Stomach (tissue), 9 donors: Measurements from ENCODE around the gene SLC16A10. TPM values are rescaled to one million over a fixed set of nuclear protein-coding genes. Genes with fewer than 3 reads are reported as not detected.
A peak's percentile ranks its signal among the peaks of the same experiment; 100 is the strongest.

Experiments used
- DNase-seq, 2 donors: peaks; one replicate each; pipeline versions ENCODE4 v3.0.0 to v3.0.0-alpha.2; 2013 to 2019
- H3K27ac ChIP-seq, 5 donors: fragments of 200-600 bp in 4 of 5; sonication (generic) in 4 of 5; one replicate each; pipeline ENCODE4 v1.5.1; 2013 to 2019; ENCODE audit warnings: mild to moderate bottlenecking in 1 of 5, moderate library complexity in 1 of 5
- H3K27me3 ChIP-seq, 3 donors: fragments of 200-600 bp; sonication (generic); one replicate each; pipeline ENCODE4 v1.5.1; 2017 to 2019; ENCODE audit warnings: mixed run types in 1 of 3
- H3K36me3 ChIP-seq, 4 donors: fragments of 200-600 bp; sonication (generic); 1 replicate in 3 of 4; 2 replicates in 1 of 4; pipeline ENCODE4 v1.5.1; 2016 to 2019
- H3K4me1 ChIP-seq, 4 donors: fragments of 200-600 bp; sonication (generic); one replicate each; pipeline ENCODE4 v1.5.1; 2016 to 2019
- H3K4me3 ChIP-seq, 4 donors: fragments of 200-600 bp; sonication (generic) in 3 of 4; one replicate each; pipeline ENCODE4 v1.5.1; 2016 to 2019; ENCODE audit warnings: mild to moderate bottlenecking in 1 of 4
- H3K9me3 ChIP-seq, 4 donors: fragments of 200-600 bp; sonication (generic); one replicate each; pipeline ENCODE4 v1.5.1; 2016 to 2019
- EP300 ChIP-seq: sonication (generic); formaldehyde crosslinking; IDR thresholded peaks from one replicate; pipeline ENCODE4 v1.6.1; 2017; ENCODE audit warnings: antibody characterized with exemption
- POLR2A ChIP-seq, 4 donors: fragments of 450-650 bp; IDR thresholded peaks; one replicate each; pipeline ENCODE4 v1.6.1; 2016; ENCODE audit warnings: antibody characterized with exemption in 4 of 4, control low read depth in 2 of 4, mild to moderate bottlenecking in 1 of 4, moderate library complexity in 1 of 4
- POLR2AphosphoS5 ChIP-seq, 3 donors: sonication (generic); formaldehyde crosslinking; IDR thresholded peaks; one replicate each; pipeline ENCODE4 v1.6.1; 2016; ENCODE audit warnings: antibody characterized with exemption in 3 of 3
- WGBS, 5 donors: extraction: QIAGEN DNeasy Blood & Tissue Kit in 3 of 5; methylation state at CpG; one replicate each; pipeline versions ENCODE4 v1.1.5 to v1.1.7; 2013 to 2018; 5-methylcytosine and 5-hydroxymethylcytosine counted together
- intact Hi-C: fragments of 100-400 bp; cut with DNase I; formaldehyde crosslinking; loops from one replicate; pipeline ENCODE4 v1.15.1; 2023; ENCODE audit warnings: low total_unique reads
- polyA plus RNA-seq, 3 donors: library from polyadenylated mRNA; stranded (reverse); fragments of 200-250 nt; gene quantifications; one replicate each; pipeline ENCODE4 v1.2.3, GENCODE V29; 2013
- total RNA-seq, 5 donors: library from RNA; depleted of rRNA; stranded (reverse); fragments of >200 nt; gene quantifications; one replicate each; pipeline versions ENCODE4 v1.1.0 to v1.2.3, GENCODE V29; 2014 to 2016
- TF ChIP-seq, protein P1 (sequence below), 7 experiments: fragments of 450-650 bp in 4 of 7; fragments of 200-600 bp in 3 of 7; sonication (generic) in 3 of 7; IDR thresholded peaks; one replicate each; pipeline ENCODE4 v1.5.1; 2016 to 2019; ENCODE audit warnings: antibody characterized with exemption in 7 of 7, control low read depth in 2 of 7, mild to moderate bottlenecking in 1 of 7
- donor health status: healthy with polysubstance abuse.
- donor health status: Bipolar disorder and iron deficiency.
- donor health status: healthy.

The SLC16A10 gene
- total and polyA plus RNA-seq, 8 donors = 0.46 to 206 (median 8.5) TPM

GRCh38 chr6:111072801-111073360 lies 14.4 kb upstream of the SLC16A10 start:
- DNase-seq = no peak
- Histone ChIP-seq H3K4me1 (peaks cover 0 to 25% (median 9%) of the 10 kb centered on the region in 4 donors), H3K9me3 (no peaks in the 10 kb centered on the region), H3K36me3 (no peaks in the 10 kb centered on the region), H3K27ac (no peak overlapping the region), H3K4me3 (no peak overlapping the region), H3K27me3 (no peaks in the 10 kb centered on the region)
- TF ChIP-seq EP300 (no peak), POLR2AphosphoS5 (IDR thresholded peaks at IDR 0.05) (no peak), POLR2A (IDR thresholded peaks at IDR 0.05) (no peak)
- TF ChIP-seq, protein P1, sequence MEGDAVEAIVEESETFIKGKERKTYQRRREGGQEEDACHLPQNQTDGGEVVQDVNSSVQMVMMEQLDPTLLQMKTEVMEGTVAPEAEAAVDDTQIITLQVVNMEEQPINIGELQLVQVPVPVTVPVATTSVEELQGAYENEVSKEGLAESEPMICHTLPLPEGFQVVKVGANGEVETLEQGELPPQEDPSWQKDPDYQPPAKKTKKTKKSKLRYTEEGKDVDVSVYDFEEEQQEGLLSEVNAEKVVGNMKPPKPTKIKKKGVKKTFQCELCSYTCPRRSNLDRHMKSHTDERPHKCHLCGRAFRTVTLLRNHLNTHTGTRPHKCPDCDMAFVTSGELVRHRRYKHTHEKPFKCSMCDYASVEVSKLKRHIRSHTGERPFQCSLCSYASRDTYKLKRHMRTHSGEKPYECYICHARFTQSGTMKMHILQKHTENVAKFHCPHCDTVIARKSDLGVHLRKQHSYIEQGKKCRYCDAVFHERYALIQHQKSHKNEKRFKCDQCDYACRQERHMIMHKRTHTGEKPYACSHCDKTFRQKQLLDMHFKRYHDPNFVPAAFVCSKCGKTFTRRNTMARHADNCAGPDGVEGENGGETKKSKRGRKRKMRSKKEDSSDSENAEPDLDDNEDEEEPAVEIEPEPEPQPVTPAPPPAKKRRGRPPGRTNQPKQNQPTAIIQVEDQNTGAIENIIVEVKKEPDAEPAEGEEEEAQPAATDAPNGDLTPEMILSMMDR (IDR thresholded peaks at IDR 0.05) = no peak
- intact Hi-C loops = no loop called here
- WGBS, 5 donors = 89 to 97% (median 94%) methylated on average over 2 of the region's 2 CpGs

DNA sequence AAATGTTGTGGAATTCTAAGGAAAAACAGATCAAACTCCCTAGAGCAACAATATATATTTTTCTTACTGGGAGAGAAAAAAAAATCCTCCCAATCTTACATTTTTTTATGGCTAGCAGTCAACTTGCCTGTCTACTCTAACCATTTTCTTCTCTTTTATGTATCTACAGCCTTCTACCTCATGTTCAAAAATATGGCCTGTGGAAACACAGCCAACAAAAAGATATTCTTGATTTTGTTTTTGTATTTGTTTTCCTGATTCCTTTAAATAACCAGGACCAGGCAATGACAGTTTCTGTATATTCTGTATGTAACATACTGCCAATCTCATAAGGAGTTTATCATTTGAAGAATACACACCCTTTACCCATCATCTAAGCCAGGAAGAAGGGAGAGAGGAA lies 13.0 kb upstream of the SLC16A10 start:
- intact Hi-C loops = no loop called here
- Histone ChIP-seq H3K4me1 (peaks cover 0 to 17% (median 9%) of the 10 kb centered on the region in 4 donors), H3K36me3 (no peaks in the 10 kb centered on the region), H3K27ac (no peak overlapping the region), H3K9me3 (no peaks in the 10 kb centered on the region), H3K27me3 (no peaks in the 10 kb centered on the region), H3K4me3 (no peak overlapping the region)
- no peak for DNase-seq
- TF ChIP-seq POLR2AphosphoS5 (IDR thresholded peaks at IDR 0.05) = no peak
- TF ChIP-seq, protein P1 (IDR thresholded peaks at IDR 0.05) = no peak
- TF ChIP-seq EP300 = no peak
- no peak for TF ChIP-seq POLR2A (IDR thresholded peaks at IDR 0.05)

DNA sequence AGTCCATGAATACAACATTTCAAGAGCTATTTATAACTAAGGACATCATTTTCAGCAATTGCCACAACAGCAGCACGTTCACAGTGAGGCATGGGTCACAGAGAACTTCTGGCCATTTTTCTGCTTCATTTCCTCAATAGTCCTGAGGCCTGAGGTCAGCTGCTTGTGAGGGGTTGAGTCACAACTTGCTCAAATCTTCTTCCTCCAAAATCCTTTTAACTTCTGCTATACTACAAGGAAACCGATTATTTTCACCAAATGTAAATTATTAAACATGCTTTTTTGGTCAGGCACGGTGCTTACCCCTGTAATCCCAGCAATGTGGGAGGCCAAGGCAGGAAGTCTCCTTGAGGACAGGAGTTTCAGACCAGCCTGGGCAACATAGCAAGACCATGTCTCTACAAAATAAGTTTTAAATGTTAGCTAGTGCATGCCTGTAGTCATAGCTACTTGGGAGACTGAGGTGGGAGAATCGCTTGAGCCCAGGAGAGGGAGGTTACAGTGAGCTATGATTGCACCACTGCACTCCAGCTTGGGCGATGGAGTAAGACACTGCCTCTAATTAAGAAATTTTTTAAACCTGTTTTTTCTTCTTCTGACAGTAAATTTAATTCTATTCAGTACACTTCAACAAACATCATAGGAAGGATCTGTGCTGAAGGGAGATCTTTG lies 11.1 kb upstream of the SLC16A10 start:
- TF ChIP-seq EP300 = no peak
- TF ChIP-seq POLR2A (IDR thresholded peaks at IDR 0.05) = no peak
- TF ChIP-seq, protein P1 (IDR thresholded peaks at IDR 0.05) = no peak
- no peak for TF ChIP-seq POLR2AphosphoS5 (IDR thresholded peaks at IDR 0.05)
- no peaks in the 10 kb centered on the region for H3K27me3 ChIP-seq
- H3K27ac ChIP-seq = no peak overlapping the region
- no peaks in the 10 kb centered on the region for H3K36me3 ChIP-seq
- no peaks in the 10 kb centered on the region for H3K9me3 ChIP-seq
- H3K4me1 ChIP-seq = peaks cover 0 to 4% (median 0%) of the 10 kb centered on the region in 4 donors
- no peak overlapping the region for H3K4me3 ChIP-seq
- WGBS, 5 donors = 68 to 74% (median 71%) methylated on average over 5 of the region's 5 CpGs
- intact Hi-C loops = no loop called here
- peak in 1 of 2 donors; percentile 18 for DNase-seq

GRCh38 chr6:111080698-111081097 lies 6.6 kb upstream of the SLC16A10 start:
- H3K9me3 ChIP-seq = no peaks in the 10 kb centered on the region
- no peaks in the 10 kb centered on the region for H3K36me3 ChIP-seq
- H3K27me3 ChIP-seq = peaks cover 0 to 10% (median 2%) of the 10 kb centered on the region in 3 donors
- peaks cover 0 to 4% (median 0%) of the 10 kb centered on the region in 4 donors for H3K4me1 ChIP-seq
- TF ChIP-seq EP300 (no peak), POLR2AphosphoS5 (IDR thresholded peaks at IDR 0.05) (no peak)
- TF ChIP-seq, protein P1 (IDR thresholded peaks at IDR 0.05) = no peak
- no peak overlapping the region for H3K4me3 ChIP-seq
- WGBS, 5 donors = 19 to 44% (median 25%) methylated on average over 5 of the region's 5 CpGs
- intact Hi-C loops = no loop called here
- no peak overlapping the region for H3K27ac ChIP-seq
- DNase-seq = peak; percentile 26 to 29
